Body of pancreas (tissue), 4 donors: ENCODE data around the gene KDM2A. TPM values are rescaled to one million over a fixed set of nuclear protein-coding genes. Genes with fewer than 3 reads are reported as not detected.

Experiments used
- ATAC-seq: fragments of 150-250 bp; one replicate; pipeline ENCODE4 v1.9.1; 2016
- DNase-seq, 4 donors: peaks; one replicate each; pipeline ENCODE4 v3.0.0-alpha.2; 2019
- H3K27ac ChIP-seq, 4 donors: fragments of 200-600 bp; sonication (generic); 1 replicate in 3 of 4; 2 replicates in 1 of 4; pipeline versions ENCODE4 v1.5.1 to v1.6.1; 2016 to 2019; ENCODE audit warnings: mild to moderate bottlenecking in 1 of 4, mixed read lengths in 1 of 4, moderate library complexity in 1 of 4
- H3K27me3 ChIP-seq, 2 donors: fragments of 200-600 bp; sonication (generic); one replicate each; pipeline ENCODE4 v1.6.0; 2016; ENCODE audit warnings: mild to moderate bottlenecking in 1 of 2
- H3K36me3 ChIP-seq, 2 donors: fragments of 200-600 bp; sonication (generic); replicated peaks in 1 of 2; 2 replicates each; pipeline ENCODE4 v1.5.1; 2016; ENCODE audit warnings: low read depth in 2 of 2; ENCODE audit not compliant: insufficient read depth in 1 of 2
- H3K4me1 ChIP-seq: fragments of 200-600 bp; sonication (generic); one replicate; pipeline ENCODE4 v1.6.0; 2016
- H3K4me3 ChIP-seq, 2 donors: fragments of 200-600 bp; sonication (generic); 1 replicate in 1 of 2; 2 replicates in 1 of 2; pipeline ENCODE4 v1.5.1; 2016 to 2019
- H3K9me3 ChIP-seq, 3 donors: fragments of 200-600 bp; sonication (generic); 1 replicate in 2 of 3; 2 replicates in 1 of 3; pipeline ENCODE4 v1.5.1; 2016
- POLR2A ChIP-seq, 3 donors: fragments of 450-650 bp; IDR thresholded peaks; one replicate each; pipeline ENCODE4 v1.6.1; 2016; ENCODE audit warnings: antibody characterized with exemption in 3 of 3, mild to moderate bottlenecking in 2 of 3
- WGBS, 2 donors: methylation state at CpG; one replicate each; pipeline ENCODE4 v1.1.5; 2017; 5-methylcytosine and 5-hydroxymethylcytosine counted together
- intact Hi-C: fragments of 100-400 bp; cut with DNase I; formaldehyde crosslinking; loops from one replicate; pipeline ENCODE4 v1.15.1; 2023
- total RNA-seq, 2 donors: library from RNA; depleted of rRNA; stranded (reverse); fragments of >200 nt; gene quantifications; one replicate each; pipeline ENCODE4 v1.1.0, GENCODE V29; 2016
- TF ChIP-seq, protein P1 (sequence below), 7 experiments: fragments of 450-650 bp in 4 of 7; fragments of 200-600 bp in 3 of 7; sonication (generic) in 3 of 7; IDR thresholded peaks; one replicate each; pipeline ENCODE4 v1.5.1; 2016 to 2019; ENCODE audit warnings: antibody characterized with exemption in 7 of 7

The KDM2A gene
- total RNA-seq, 2 donors from 2014 or later, result 26.5 to 29.0 TPM

DNA sequence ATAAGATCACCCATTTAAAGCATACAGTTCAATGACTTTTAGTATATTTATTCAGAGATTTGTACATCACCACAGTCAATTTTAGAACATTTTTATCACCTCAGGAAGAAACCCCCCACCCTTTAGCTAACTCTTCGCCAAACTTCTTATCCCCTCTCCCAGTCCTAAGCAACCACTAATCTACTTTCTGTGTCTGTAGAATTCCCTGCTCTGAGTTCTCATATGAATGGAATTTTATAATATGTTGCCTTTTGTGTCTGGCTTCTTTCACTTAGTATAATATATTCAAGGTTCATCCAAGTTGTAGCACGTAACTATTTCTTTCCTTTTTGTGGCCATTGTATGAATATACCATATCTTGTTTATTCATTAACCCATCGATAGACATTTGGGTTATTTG, 173.6 kb downstream of the KDM2A start:
- H3K27ac ChIP-seq, result no peak overlapping the region
- no peak for TF ChIP-seq POLR2A (IDR thresholded peaks at IDR 0.05)
- TF ChIP-seq, protein P1, sequence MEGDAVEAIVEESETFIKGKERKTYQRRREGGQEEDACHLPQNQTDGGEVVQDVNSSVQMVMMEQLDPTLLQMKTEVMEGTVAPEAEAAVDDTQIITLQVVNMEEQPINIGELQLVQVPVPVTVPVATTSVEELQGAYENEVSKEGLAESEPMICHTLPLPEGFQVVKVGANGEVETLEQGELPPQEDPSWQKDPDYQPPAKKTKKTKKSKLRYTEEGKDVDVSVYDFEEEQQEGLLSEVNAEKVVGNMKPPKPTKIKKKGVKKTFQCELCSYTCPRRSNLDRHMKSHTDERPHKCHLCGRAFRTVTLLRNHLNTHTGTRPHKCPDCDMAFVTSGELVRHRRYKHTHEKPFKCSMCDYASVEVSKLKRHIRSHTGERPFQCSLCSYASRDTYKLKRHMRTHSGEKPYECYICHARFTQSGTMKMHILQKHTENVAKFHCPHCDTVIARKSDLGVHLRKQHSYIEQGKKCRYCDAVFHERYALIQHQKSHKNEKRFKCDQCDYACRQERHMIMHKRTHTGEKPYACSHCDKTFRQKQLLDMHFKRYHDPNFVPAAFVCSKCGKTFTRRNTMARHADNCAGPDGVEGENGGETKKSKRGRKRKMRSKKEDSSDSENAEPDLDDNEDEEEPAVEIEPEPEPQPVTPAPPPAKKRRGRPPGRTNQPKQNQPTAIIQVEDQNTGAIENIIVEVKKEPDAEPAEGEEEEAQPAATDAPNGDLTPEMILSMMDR (IDR thresholded peaks at IDR 0.05), result no peak
- H3K9me3 ChIP-seq, result no peaks in the 10 kb centered on the region
- H3K36me3 ChIP-seq, result no peaks in the 10 kb centered on the region
- H3K27me3 ChIP-seq, result no peaks in the 10 kb centered on the region
- WGBS, 2 donors, result 59 to 63% methylated on average over 3 of the region's 3 CpGs
- intact Hi-C loops, result no loop called here
- H3K4me3 ChIP-seq, result no peak overlapping the region
- ATAC-seq (no peak), DNase-seq (no peak)
- peaks cover 26% of the 10 kb centered on the region for H3K4me1 ChIP-seq

DNA sequence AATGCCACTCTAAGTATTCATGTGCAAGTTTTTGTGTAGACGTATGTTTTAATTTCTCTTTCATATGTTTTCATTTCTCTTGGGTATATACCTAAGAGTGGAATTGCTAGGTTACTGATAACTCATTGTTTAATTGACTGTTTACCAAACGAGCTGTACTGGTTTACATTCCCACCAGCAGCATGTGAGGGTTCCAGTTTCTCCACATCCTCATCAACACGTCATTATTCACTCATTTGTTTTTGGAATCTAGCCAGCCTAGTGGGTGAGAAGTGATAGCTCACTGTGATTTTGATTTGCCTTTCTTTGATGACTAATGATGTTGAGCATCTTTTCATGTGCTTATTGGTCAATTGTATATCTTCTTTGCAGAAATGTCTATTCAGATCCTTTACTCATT, 174.0 kb downstream of the KDM2A start:
- no peak for ATAC-seq
- Histone ChIP-seq H3K9me3 (no peaks in the 10 kb centered on the region), H3K36me3 (no peaks in the 10 kb centered on the region), H3K27ac (no peak overlapping the region), H3K4me3 (no peak overlapping the region), H3K27me3 (no peaks in the 10 kb centered on the region), H3K4me1 (peaks cover 22% of the 10 kb centered on the region)
- DNase-seq, result no peak
- WGBS, 2 donors, result 40 to 41% methylated on average over 3 of the region's 3 CpGs
- TF ChIP-seq, protein P1 (IDR thresholded peaks at IDR 0.05), result no peak
- TF ChIP-seq POLR2A (IDR thresholded peaks at IDR 0.05), result no peak
- intact Hi-C loops, result no loop called here

DNA sequence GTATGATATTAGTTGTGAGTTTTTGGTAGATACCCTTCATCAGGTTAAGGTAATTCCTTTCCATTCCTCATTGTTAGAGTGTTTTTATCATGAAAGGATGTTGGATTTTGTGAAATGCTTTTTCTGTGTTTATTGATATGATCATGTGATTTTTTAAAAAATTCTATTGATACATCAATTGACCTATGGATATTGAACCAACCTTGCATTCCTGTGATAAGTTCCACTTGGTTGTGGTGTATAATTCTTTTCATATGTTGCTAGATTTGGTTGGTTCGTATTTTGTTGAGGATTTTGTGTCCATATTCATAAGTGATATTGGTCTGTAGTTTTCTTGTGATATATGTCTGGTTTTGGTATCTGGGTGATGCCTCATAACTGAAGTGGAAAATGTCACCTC, 176.8 kb downstream of the KDM2A start:
- Histone ChIP-seq H3K4me3 (no peak overlapping the region), H3K27me3 (no peaks in the 10 kb centered on the region), H3K36me3 (peaks cover 0 to 2% of the 10 kb centered on the region in 2 donors), H3K27ac (no peak overlapping the region), H3K4me1 (peaks cover 2% of the 10 kb centered on the region), H3K9me3 (no peaks in the 10 kb centered on the region)
- intact Hi-C loops, result no loop called here
- 93 to 100% methylated on average over 1 of the region's 1 CpG for WGBS, 2 donors
- no peak for DNase-seq
- TF ChIP-seq, protein P1 (IDR thresholded peaks at IDR 0.05), result no peak
- no peak for TF ChIP-seq POLR2A (IDR thresholded peaks at IDR 0.05)
- no peak for ATAC-seq

DNA sequence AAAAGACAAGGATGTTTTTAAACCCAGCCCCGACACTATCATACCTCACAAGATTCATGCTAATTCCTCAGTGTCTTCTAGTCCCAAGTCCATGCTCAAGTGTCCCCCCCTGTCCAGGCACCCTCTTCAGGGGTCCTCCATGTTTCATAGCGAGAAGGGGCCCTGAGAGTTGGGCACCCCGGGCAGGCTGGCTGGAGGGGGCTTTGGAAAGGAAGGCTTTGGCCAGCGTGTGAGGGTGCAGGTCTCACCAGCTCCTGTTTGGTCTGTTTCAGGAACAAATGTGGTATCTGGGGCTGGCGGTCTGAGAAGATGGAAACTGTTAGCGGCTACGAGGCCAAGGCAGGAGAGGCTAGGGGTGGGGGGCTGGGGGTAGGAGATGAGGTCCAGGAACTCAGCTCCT, 179.7 kb downstream of the KDM2A start:
- intact Hi-C loops, result no loop called here
- H3K36me3 ChIP-seq, result peaks cover 0 to 2% of the 10 kb centered on the region in 2 donors
- no peak overlapping the region for H3K4me3 ChIP-seq
- no peak overlapping the region for H3K27ac ChIP-seq
- no peaks in the 10 kb centered on the region for H3K9me3 ChIP-seq
- ATAC-seq, result no peak
- H3K27me3 ChIP-seq, result no peaks in the 10 kb centered on the region
- no peak for DNase-seq
- WGBS, 2 donors, result 91 to 97% methylated on average over 5 to 7 of the region's 7 CpGs
- peaks cover 19% of the 10 kb centered on the region for H3K4me1 ChIP-seq
- TF ChIP-seq, protein P1 (IDR thresholded peaks at IDR 0.05), result no peak
- TF ChIP-seq POLR2A (IDR thresholded peaks at IDR 0.05), result no peak

DNA sequence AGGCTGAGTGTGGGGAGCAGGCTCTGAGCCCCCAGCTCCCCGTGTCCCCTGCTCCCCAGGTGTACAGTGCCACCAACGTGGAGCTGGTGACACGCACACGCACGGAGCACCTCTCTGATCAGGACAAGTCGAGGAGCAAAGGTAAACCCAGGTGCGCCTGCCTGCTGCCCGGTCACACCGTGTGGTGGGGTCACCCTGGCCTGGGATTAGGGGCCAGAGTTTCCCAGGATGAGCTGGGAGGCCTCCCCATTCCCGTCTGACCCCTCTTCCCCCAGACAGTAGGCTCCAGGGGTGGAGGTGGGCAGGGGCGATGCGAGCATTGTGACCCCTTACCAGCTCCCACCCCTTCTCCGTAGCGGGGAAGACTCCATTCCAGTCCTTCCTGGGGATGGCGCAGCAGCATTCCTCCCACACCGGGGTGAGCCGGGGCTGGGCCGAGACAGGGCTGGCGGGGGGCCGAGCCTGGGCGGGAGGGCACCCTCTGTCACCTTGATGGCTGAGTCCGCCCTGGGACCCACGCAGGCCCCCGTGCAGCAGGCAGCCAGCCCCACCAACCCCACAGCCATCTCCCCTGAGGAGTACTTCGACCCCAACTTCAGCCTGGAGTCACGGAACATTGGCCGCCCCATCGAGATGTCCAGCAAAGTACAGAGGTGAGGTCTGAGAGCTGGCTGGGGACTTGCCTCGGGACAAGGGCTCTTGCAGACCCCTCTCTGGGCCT, 180.6 kb downstream of the KDM2A start:
- no peaks in the 10 kb centered on the region for H3K9me3 ChIP-seq
- H3K27me3 ChIP-seq, result no peaks in the 10 kb centered on the region
- H3K27ac ChIP-seq, result no peak overlapping the region
- H3K4me3 ChIP-seq, result no peak overlapping the region
- intact Hi-C loops, result no loop called here
- no peak for TF ChIP-seq POLR2A (IDR thresholded peaks at IDR 0.05)
- peaks cover 0 to 2% of the 10 kb centered on the region in 2 donors for H3K36me3 ChIP-seq
- ATAC-seq, result no peak
- no peak for DNase-seq
- H3K4me1 ChIP-seq, result peaks cover 26% of the 10 kb centered on the region
- WGBS, 2 donors, result 85 to 90% methylated on average over 5 to 28 of the region's 29 CpGs
